HG02642 (cell line): Measurements from ENCODE around the gene DPYD.

Experiments
- ATAC-seq: cut with Tn5 transposase; IDR thresholded peaks from one replicate; pipeline ENCODE4 v1.9.1; 2021; ENCODE audit warnings: mild to moderate bottlenecking; ENCODE audit not compliant: unreplicated experiment, poor library complexity

DPYD gene

GRCh38 chr1:97038410-97038809, 882.4 kb downstream of the DPYD start:
- no peak for ATAC-seq

- ATAC-seq = no peak
These were observed 886.2 kb downstream of the DPYD start for GRCh38 chr1:97034651-97035050.

- no peak for ATAC-seq
These were observed 886.9 kb downstream of the DPYD start for GRCh38 chr1:97033949-97034348.
